DOHH2 (cell line): Measurements from ENCODE around the gene DDX60.

ENCODE experiments used
- H3F3A ChIP-seq: fragments of 200-600 bp; sonication (generic), shearing (Covaris generic); 2 replicates; pipeline ENCODE4 v1.6.0; 2016; ENCODE audit warnings: antibody characterized with exemption, mild to moderate bottlenecking; ENCODE audit not compliant: control insufficient read depth, insufficient read depth
- H3K27ac ChIP-seq: fragments of 200-600 bp; sonication (generic); 2 replicates; pipeline ENCODE4 v1.5.1; 2014; ENCODE audit warnings: low read depth, mild to moderate bottlenecking, low read length, moderate library complexity
- H3K27me3 ChIP-seq: fragments of 200-600 bp; sonication (generic); 2 replicates; pipeline ENCODE4 v1.6.1; 2014; ENCODE audit warnings: mild to moderate bottlenecking, low read length, mixed read lengths; ENCODE audit not compliant: control insufficient read depth
- H3K36me3 ChIP-seq: fragments of 200-600 bp; sonication (generic); 2 replicates; pipeline ENCODE4 v1.6.1; 2014; ENCODE audit warnings: mild to moderate bottlenecking, low read length, moderate library complexity, mixed read lengths; ENCODE audit not compliant: control insufficient read depth
- H3K4me1 ChIP-seq: fragments of 200-600 bp; sonication (generic); 2 replicates; pipeline ENCODE4 v1.6.1; 2014; ENCODE audit warnings: mild to moderate bottlenecking, low read length, mixed read lengths; ENCODE audit not compliant: control insufficient read depth
- H3K4me2 ChIP-seq: fragments of 200-600 bp; sonication (generic); 2 replicates; pipeline ENCODE4 v1.6.0; 2014; ENCODE audit warnings: mild to moderate bottlenecking, low read length, moderate library complexity
- H3K4me3 ChIP-seq: fragments of 200-600 bp; sonication (generic); 2 replicates; pipeline ENCODE4 v1.5.1; 2014; ENCODE audit warnings: mild to moderate bottlenecking, low read length, mixed read lengths
- H3K79me2 ChIP-seq: fragments of 200-600 bp; sonication (generic); 2 replicates; pipeline ENCODE4 v1.6.1; 2014; ENCODE audit warnings: mild to moderate bottlenecking, low read length, mixed read lengths; ENCODE audit not compliant: control insufficient read depth
- H3K9me2 ChIP-seq: fragments of 200-600 bp; sonication (generic); replicated peaks from 2 replicates; pipeline ENCODE4 v1.6.1; 2014; ENCODE audit warnings: mild to moderate bottlenecking, low read length, mixed read lengths; ENCODE audit not compliant: control insufficient read depth
- H3K9me3 ChIP-seq: fragments of 200-600 bp; sonication (generic); 2 replicates; pipeline ENCODE4 v1.6.1; 2014; ENCODE audit warnings: antibody characterized with exemption, low read length, mixed read lengths; ENCODE audit not compliant: control insufficient read depth, insufficient read depth
- H4K20me1 ChIP-seq: fragments of 200-600 bp; sonication (generic); 2 replicates; pipeline ENCODE4 v1.6.0; 2014; ENCODE audit warnings: low read depth, mild to moderate bottlenecking, antibody characterized with exemption, low read length, moderate library complexity; ENCODE audit not compliant: control insufficient read depth, insufficient read depth
- EZH2phosphoT487 ChIP-seq: fragments of 200-600 bp; sonication (generic); IDR thresholded peaks from 2 replicates; pipeline ENCODE4 v1.6.1; 2017; ENCODE audit warnings: borderline replicate concordance, mild to moderate bottlenecking, antibody characterized with exemption, low read length, moderate library complexity, mixed read lengths
- TF ChIP-seq, protein P1 (sequence below): fragments of 200-600 bp; sonication (generic); IDR thresholded peaks from one replicate; pipeline ENCODE4 v1.5.1; 2014; ENCODE audit warnings: antibody characterized with exemption, mild to moderate bottlenecking, low read depth, low read length; ENCODE audit not compliant: poor library complexity, severe bottlenecking

The DDX60 gene

DNA sequence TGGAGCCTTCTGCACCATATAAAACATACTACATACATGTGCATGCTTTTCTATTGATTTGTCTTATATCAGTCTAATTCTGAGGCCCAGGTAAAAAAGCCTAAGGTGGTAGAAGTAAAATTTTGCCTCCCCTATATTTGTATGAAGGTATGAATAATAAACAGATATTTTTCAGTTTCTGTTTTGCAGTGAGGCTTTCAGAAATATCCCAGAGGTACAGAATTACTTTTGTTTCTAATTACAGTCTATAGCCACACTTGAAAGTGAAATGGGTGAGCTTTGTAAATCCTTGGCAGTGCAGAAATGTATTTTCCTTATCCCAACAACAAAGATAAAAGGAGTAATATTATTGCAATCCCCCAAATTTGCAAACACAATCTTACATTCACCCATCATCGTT is 59.5 kb downstream of the DDX60 start:
- no peaks in the 10 kb centered on the region for H3K79me2 ChIP-seq
- H3K4me2 ChIP-seq = no peak overlapping the region
- H3F3A ChIP-seq = no peaks in the 10 kb centered on the region
- no peaks in the 10 kb centered on the region for H4K20me1 ChIP-seq
- H3K9me3 ChIP-seq = no peaks in the 10 kb centered on the region
- H3K4me3 ChIP-seq = no peak overlapping the region
- H3K9me2 ChIP-seq = no peaks in the 10 kb centered on the region
- no peaks in the 10 kb centered on the region for H3K36me3 ChIP-seq
- no peak overlapping the region for H3K27ac ChIP-seq
- no peaks in the 10 kb centered on the region for H3K4me1 ChIP-seq
- no peak for TF ChIP-seq EZH2phosphoT487
- TF ChIP-seq, protein P1, sequence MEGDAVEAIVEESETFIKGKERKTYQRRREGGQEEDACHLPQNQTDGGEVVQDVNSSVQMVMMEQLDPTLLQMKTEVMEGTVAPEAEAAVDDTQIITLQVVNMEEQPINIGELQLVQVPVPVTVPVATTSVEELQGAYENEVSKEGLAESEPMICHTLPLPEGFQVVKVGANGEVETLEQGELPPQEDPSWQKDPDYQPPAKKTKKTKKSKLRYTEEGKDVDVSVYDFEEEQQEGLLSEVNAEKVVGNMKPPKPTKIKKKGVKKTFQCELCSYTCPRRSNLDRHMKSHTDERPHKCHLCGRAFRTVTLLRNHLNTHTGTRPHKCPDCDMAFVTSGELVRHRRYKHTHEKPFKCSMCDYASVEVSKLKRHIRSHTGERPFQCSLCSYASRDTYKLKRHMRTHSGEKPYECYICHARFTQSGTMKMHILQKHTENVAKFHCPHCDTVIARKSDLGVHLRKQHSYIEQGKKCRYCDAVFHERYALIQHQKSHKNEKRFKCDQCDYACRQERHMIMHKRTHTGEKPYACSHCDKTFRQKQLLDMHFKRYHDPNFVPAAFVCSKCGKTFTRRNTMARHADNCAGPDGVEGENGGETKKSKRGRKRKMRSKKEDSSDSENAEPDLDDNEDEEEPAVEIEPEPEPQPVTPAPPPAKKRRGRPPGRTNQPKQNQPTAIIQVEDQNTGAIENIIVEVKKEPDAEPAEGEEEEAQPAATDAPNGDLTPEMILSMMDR = no peak
- H3K27me3 ChIP-seq = no peaks in the 10 kb centered on the region

DNA sequence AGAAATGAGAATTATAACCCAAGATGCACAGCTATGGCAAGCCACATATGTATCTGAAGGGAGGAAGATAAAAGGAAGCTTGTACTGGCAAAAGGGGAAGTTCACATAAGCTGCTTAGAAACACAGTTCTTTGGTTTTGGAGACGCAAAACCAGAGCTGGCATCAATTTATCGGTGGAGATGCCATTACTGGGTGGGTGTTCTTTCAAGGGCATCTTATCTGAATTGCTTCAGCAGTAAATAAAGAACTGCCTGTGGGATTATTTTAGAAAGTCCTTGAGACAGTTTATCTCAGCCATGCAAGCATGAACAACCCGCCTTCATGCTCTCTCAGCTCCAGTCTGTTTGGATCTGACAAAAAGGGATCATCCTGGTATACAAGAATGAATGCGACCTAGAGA is 60.8 kb downstream of the DDX60 start:
- no peaks in the 10 kb centered on the region for H3K4me1 ChIP-seq
- no peak overlapping the region for H3K4me3 ChIP-seq
- no peaks in the 10 kb centered on the region for H3K36me3 ChIP-seq
- no peaks in the 10 kb centered on the region for H3K9me3 ChIP-seq
- H3K9me2 ChIP-seq = no peaks in the 10 kb centered on the region
- no peaks in the 10 kb centered on the region for H3K79me2 ChIP-seq
- H3K27ac ChIP-seq = no peak overlapping the region
- no peaks in the 10 kb centered on the region for H3F3A ChIP-seq
- no peaks in the 10 kb centered on the region for H4K20me1 ChIP-seq
- H3K4me2 ChIP-seq = no peak overlapping the region
- H3K27me3 ChIP-seq = no peaks in the 10 kb centered on the region
- TF ChIP-seq EZH2phosphoT487 = no peak
- TF ChIP-seq, protein P1 = no peak

DNA sequence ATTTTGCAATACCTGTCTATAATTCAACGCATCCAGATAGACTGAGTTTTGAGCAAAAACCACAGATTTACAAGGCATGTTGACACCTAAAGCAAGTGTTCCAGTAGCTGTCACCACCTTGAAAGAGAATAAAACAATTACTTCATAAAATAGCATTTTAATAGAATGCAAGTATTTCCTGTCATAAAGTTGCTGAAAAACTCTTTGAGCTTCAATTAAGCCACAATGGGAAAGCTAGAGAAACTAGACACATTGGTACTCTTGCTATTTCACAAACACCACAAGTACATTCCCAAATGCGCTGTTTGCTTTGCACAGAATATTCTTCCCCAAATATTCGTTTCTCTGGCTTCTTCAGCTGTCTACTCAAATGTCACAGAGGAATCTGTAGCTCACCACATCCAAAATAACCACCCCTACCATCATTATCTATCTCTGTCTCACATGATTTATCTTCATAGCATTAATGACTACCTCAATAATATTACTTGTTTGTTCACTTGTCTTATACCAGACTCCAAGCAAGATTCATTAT is 70.3 kb downstream of the DDX60 start:
- no peaks in the 10 kb centered on the region for H3K9me3 ChIP-seq
- H3K4me3 ChIP-seq = no peak overlapping the region
- no peak for TF ChIP-seq EZH2phosphoT487
- TF ChIP-seq, protein P1 = no peak
- H4K20me1 ChIP-seq = no peaks in the 10 kb centered on the region
- H3K4me1 ChIP-seq = no peaks in the 10 kb centered on the region
- H3K4me2 ChIP-seq = no peak overlapping the region
- no peaks in the 10 kb centered on the region for H3K79me2 ChIP-seq
- no peaks in the 10 kb centered on the region for H3K9me2 ChIP-seq
- no peaks in the 10 kb centered on the region for H3K27me3 ChIP-seq
- no peak overlapping the region for H3K27ac ChIP-seq
- H3K36me3 ChIP-seq = no peaks in the 10 kb centered on the region
- no peaks in the 10 kb centered on the region for H3F3A ChIP-seq
